Pulmonary artery endothelial cell (primary cell): Measurements from ENCODE around the gene NAE1. TPM values are rescaled to one million over a fixed set of nuclear protein-coding genes. Genes with fewer than 3 reads are reported as not detected.
"Not testable (repeated sequence)": the region's sequence is repeated elsewhere in the genome, so short reads cannot be mapped to it uniquely, and the experiment has no call there.

ENCODE experiments used
- DNase-seq: peaks from one replicate; pipeline ENCODE4 v3.0.0-alpha.2; 2011; ENCODE audit warnings: low read depth, low spot score
- total RNA-seq: library from RNA; depleted of rRNA; stranded (reverse); fragments of >200 nt; gene quantifications from 2 replicates; pipeline ENCODE4 v1.2.3, GENCODE V29; 2014

Gene NAE1
- total RNA-seq, 1 donor from 2014 or later: 77.2 TPM

- DNase-seq: no peak
These were observed 28.6 kb downstream of the NAE1 start for GRCh38 chr16:66802159-66802558.

DNA sequence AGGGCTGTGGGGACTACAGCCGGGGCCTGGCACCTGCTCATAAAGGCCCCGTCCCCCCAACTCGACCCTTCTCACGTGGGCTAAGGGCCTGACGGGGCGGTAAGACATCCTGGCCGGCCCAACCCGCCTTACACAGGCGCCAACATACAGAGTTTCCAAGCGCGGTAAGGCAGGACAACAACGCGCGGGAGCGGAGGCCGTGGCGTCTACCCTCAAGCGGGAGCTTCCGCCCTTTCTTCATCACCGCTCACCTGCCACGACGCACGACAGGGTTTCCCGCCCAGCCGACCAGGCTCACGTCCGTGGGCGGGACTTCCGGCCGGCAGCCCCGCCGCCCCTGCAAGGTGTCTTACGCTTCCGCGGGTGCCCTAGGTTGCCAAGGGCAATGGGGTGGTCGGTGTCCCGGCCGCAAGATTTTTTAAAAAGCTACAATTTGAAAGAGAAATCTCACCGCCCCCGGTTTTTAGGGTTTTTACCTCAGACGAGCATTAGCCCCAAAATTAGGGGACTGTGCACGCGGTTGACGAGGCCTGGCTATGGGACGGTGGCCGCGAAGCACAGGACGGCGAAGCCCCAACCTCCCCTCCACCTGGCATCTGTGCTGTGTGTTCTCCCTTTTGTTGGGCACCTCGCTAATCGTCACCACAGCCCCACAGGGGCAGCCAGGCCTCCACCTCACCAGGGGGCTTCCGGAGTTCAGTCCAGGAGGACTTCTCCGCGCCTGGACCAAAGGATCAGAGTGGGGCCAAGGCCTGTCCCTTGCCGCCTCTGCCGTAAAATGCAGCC, 29.3 kb downstream of the NAE1 start, which contains the start of gene TERB1:
TERB1 (minus strand) TSS at position 265 of the 786 bp plus-strand sequence. CDS start 4,786 bp downstream, outside the sequence.
- no peak for DNase-seq

- DNase-seq: no peak
These were observed 29.9 kb downstream of the NAE1 start for GRCh38 chr16:66800856-66801255.

DNA sequence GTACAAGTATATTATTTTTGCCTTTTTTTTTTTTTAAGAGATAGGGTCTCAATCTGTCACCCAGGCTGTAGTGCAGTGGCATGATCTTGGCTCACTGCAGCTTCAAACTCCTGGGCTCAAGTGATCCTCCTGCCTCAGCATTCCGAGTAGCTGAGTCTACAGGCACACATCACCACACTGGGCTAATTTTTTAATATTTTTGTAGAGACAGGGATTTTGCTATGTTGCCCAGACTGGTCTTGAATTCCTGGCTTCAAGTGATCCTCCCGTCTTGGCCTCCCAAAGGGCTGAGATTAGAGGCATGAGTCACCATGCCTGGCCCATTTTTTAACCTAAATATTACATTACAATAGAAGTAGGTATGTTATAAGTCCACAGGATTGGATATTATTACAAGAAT, 32.6 kb downstream of the NAE1 start:
- DNase-seq: no peak

- DNase-seq: not testable (repeated sequence)
These were observed 36.8 kb downstream of the NAE1 start for GRCh38 chr16:66793984-66794383.

- DNase-seq: no peak
These were observed 40.5 kb downstream of the NAE1 start for GRCh38 chr16:66790130-66790733.

GRCh38 chr16:66787427-66787826, 43.3 kb downstream of the NAE1 start:
- DNase-seq: no peak

GRCh38 chr16:66786551-66786950, 44.2 kb downstream of the NAE1 start:
- DNase-seq: no peak

DNA sequence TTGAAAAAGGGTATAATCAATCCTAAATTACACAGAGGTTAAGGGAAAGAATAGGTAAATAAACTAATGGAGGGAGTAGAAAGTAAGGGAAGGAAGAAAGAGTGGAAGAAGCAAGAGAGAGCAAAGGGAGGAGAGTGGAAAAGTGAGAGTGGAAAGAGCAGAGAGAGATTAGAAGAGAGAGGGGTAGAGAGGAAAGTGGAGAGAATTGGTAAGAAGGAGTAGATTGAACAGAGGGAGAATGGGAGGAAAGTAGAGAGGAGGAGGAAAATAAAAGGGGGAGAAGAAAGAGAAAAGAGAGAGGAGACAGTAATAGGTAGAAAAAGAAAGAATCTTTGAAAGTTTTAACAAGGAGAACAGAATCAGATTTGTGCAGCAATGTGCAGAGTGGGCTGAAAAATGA, 54.3 kb downstream of the NAE1 start:
- DNase-seq: no peak

- no peak for DNase-seq
These were observed 55.8 kb downstream of the NAE1 start for GRCh38 chr16:66774981-66775380.

- no peak for DNase-seq
These were observed 72.7 kb downstream of the NAE1 start for GRCh38 chr16:66758086-66758485.

GRCh38 chr16:66754819-66755218, 76.0 kb downstream of the NAE1 start:
- no peak for DNase-seq

GRCh38 chr16:66754211-66754610, 76.6 kb downstream of the NAE1 start:
- no peak for DNase-seq

GRCh38 chr16:66752958-66753357, 77.8 kb downstream of the NAE1 start:
- no peak for DNase-seq

Other genes with a start within 250 kb of the NAE1 start
- 23.5 and 23.7 TPM in 2 replicates for gene CMTM3, start 226.3 kb downstream of the NAE1 start, total RNA-seq
- 8.5 and 12.3 TPM in 2 replicates for gene CMTM4, start 134.2 kb downstream of the NAE1 start, total RNA-seq
- 131 and 166 TPM in 2 replicates for gene DYNC1LI2, start 79.4 kb downstream of the NAE1 start, total RNA-seq
- 0.07 TPM in 1 of 2 replicates, not detected in the other for gene TERB1, start 29.4 kb downstream of the NAE1 start, total RNA-seq
- not detected in 2 replicates for gene CA7, start 13.4 kb upstream of the NAE1 start, total RNA-seq
- 9.4 and 12.1 TPM in 2 replicates for gene PDP2, start 49.5 kb upstream of the NAE1 start, total RNA-seq
- not detected in 2 replicates for gene CDH16, start 87.9 kb upstream of the NAE1 start, total RNA-seq
- 0.59 and 0.60 TPM in 2 replicates for gene RRAD, start 94.6 kb upstream of the NAE1 start, total RNA-seq
- 159 and 180 TPM in 2 replicates for gene CIAO2B, start 103.4 kb upstream of the NAE1 start, total RNA-seq
- gene CES2, start 104.5 kb upstream of the NAE1 start, total RNA-seq: 16.1 and 17.1 TPM in 2 replicates
- gene CES3, start 130.3 kb upstream of the NAE1 start, total RNA-seq: not detected in 2 replicates
- gene CES4A, start 157.6 kb upstream of the NAE1 start, total RNA-seq: 0.59 and 0.85 TPM in 2 replicates
- gene CBFB, start 198.2 kb upstream of the NAE1 start, total RNA-seq: 86.0 and 148 TPM in 2 replicates